Panc1 (cell line): ENCODE data around the gene MUC2. TPM values are rescaled to one million over a fixed set of nuclear protein-coding genes. Genes with fewer than 3 reads are reported as not detected.

Experiments
- ATAC-seq: fragments of 200-7000 bp; cut with Tn5 transposase; 2 replicates; pipeline ENCODE4 v1.9.1; 2020; ENCODE audit warnings: mild to moderate bottlenecking, moderate library complexity
- BruUV-seq: library from RNA; stranded (reverse); fragments of 400-500 nt; replicated peaks from 2 replicates; lab custom pipeline; 2021; lab: Mats Ljungman, UMichigan
- CTCF ChIA-PET: fragments of 300-600 bp; sonication (Branson Sonifier 250); formaldehyde crosslinking; loops from one replicate; lab custom pipeline; 2022; ENCODE audit warnings: antibody characterized with exemption; lab: Charles Lee
- POLR2A ChIA-PET: fragments of 300-600 bp; sonication (Branson Sonifier 250); formaldehyde crosslinking; loops from one replicate; lab custom pipeline; 2022; ENCODE audit warnings: antibody characterized with exemption; lab: Charles Lee
- DNase-seq: peaks from one replicate; pipeline ENCODE4 v3.0.0-alpha.2; 2010; ENCODE audit warnings: low read depth, low spot score
- H3K27ac ChIP-seq: 2 replicates; pipeline ENCODE4 v1.5.1; 2011; ENCODE audit warnings: mild to moderate bottlenecking, low read length, inconsistent platforms
- H3K27me3 ChIP-seq: fragments of 200-500 bp; sonication (Bioruptor generic); 2 replicates; pipeline ENCODE4 v1.6.0; 2014; ENCODE audit warnings: low read length, inconsistent platforms; ENCODE audit not compliant: control insufficient read depth, insufficient read depth
- H3K36me3 ChIP-seq: fragments of 200-500 bp; sonication (Bioruptor generic); 2 replicates; pipeline ENCODE4 v1.5.1; 2014; ENCODE audit warnings: inconsistent platforms, mild to moderate bottlenecking, low read length, moderate library complexity; ENCODE audit not compliant: control insufficient read depth, insufficient read depth
- H3K4me1 ChIP-seq: 2 replicates; pipeline ENCODE4 v1.5.1; 2011; ENCODE audit warnings: inconsistent platforms, mild to moderate bottlenecking, low read length, moderate library complexity; ENCODE audit not compliant: control insufficient read depth, insufficient read depth
- H3K4me3 ChIP-seq, 2 experiments: 2 replicates each; pipeline ENCODE4 v1.5.1; 2011 to 2012; ENCODE audit warnings: low read depth in 2 of 2, low read length in 2 of 2, mild to moderate bottlenecking in 2 of 2, inconsistent platforms in 1 of 2, moderate library complexity in 1 of 2
- H3K9me3 ChIP-seq: fragments of 200-500 bp; sonication (Bioruptor generic); 2 replicates; pipeline ENCODE4 v1.5.1; 2014; ENCODE audit warnings: low read depth, mild to moderate bottlenecking, inconsistent platforms, low read length, moderate library complexity; ENCODE audit not compliant: control insufficient read depth, insufficient read depth
- CTCF ChIP-seq: fragments of 450-650 bp; IDR thresholded peaks from 2 replicates; pipeline ENCODE4 v1.5.1; 2017; ENCODE audit warnings: mild to moderate bottlenecking
- POLR2AphosphoS5 ChIP-seq: IDR thresholded peaks from 2 replicates; pipeline ENCODE4 v1.6.1; 2012; ENCODE audit warnings: mild to moderate bottlenecking, low read depth, low read length, moderate library complexity
- REST ChIP-seq, 2 experiments: IDR thresholded peaks; 2 replicates each; pipeline ENCODE4 v1.6.1; 2011 to 2012; ENCODE audit warnings: low read depth in 2 of 2, control low read depth in 1 of 2, low read length in 1 of 2, mild to moderate bottlenecking in 1 of 2, moderate library complexity in 1 of 2; ENCODE audit not compliant: insufficient read depth in 1 of 2
- SIN3A ChIP-seq: IDR thresholded peaks from 2 replicates; pipeline ENCODE4 v1.6.1; 2012; ENCODE audit warnings: low read depth, mild to moderate bottlenecking, low read length, moderate library complexity, borderline replicate concordance; ENCODE audit not compliant: insufficient read depth
- TCF7L2 ChIP-seq: IDR thresholded peaks from 2 replicates; pipeline ENCODE4 v1.6.1; 2011; ENCODE audit warnings: mild to moderate bottlenecking, low read depth, low read length, inconsistent platforms
- in situ Hi-C: cut with HindIII; loops from 2 replicates; pipeline ENCODE4 v1.10.0; 2016; ENCODE audit warnings: low sequenced_read_pairs, low pct_unique_long_range_greater_than_20kb
- intact Hi-C: fragments of 100-400 bp; cut with micrococcal nuclease; formaldehyde crosslinking; loops from one replicate; pipeline ENCODE4 v1.10.0; 2022; ENCODE audit not compliant: unreplicated experiment
- total RNA-seq: library from RNA; stranded (reverse); gene quantifications from one replicate; pipeline ENCODE4 v1.2.1, GENCODE V29; 2021; ENCODE audit not compliant: unreplicated experiment

Gene MUC2
- total RNA-seq, 1 experiment from 2014 or later: 0.08 TPM

GRCh38 chr11:1102221-1102971 is 27.7 kb downstream of the MUC2 start:
- CTCF ChIA-PET: no interaction called here
- POLR2A ChIA-PET: no interaction called here
- Histone ChIP-seq H3K27me3 (no peaks in the 10 kb centered on the region), H3K4me1 (no peaks in the 10 kb centered on the region), H3K27ac (no peak overlapping the region), H3K36me3 (no peaks in the 10 kb centered on the region), H3K9me3 (no peaks in the 10 kb centered on the region), H3K4me3 (no peak overlapping the region)
- intact Hi-C loops: no loop called here
- in situ Hi-C loops: no loop called here
- DNase-seq (no peak), ATAC-seq (no peak)
- TF ChIP-seq TCF7L2: no peak
- TF ChIP-seq SIN3A: no peak
- TF ChIP-seq REST (IDR thresholded peaks at IDR 0.05; ENCODE audit: insufficient read depth in 1 of 2, low read depth in 2 of 2, low read length in 1 of 2): no peak
- TF ChIP-seq CTCF: no peak
- no peak for TF ChIP-seq POLR2AphosphoS5
- no TSS peak for BruUV-seq

GRCh38 chr11:1102996-1103395 is 28.3 kb downstream of the MUC2 start:
- BruUV-seq: no TSS peak
- H3K27me3 ChIP-seq: no peaks in the 10 kb centered on the region
- no peak for TF ChIP-seq REST (IDR thresholded peaks at IDR 0.05; ENCODE audit: insufficient read depth in 1 of 2, low read depth in 2 of 2, low read length in 1 of 2)
- CTCF ChIA-PET: no interaction called here
- no peaks in the 10 kb centered on the region for H3K4me1 ChIP-seq
- H3K27ac ChIP-seq: no peak overlapping the region
- intact Hi-C loops: no loop called here
- H3K4me3 ChIP-seq: no peak overlapping the region
- in situ Hi-C loops: no loop called here
- ATAC-seq (peak; percentile 8; the same call in 1 of the 2 replicates), DNase-seq (no peak)
- POLR2A ChIA-PET: no interaction called here
- H3K9me3 ChIP-seq: no peaks in the 10 kb centered on the region
- H3K36me3 ChIP-seq: no peaks in the 10 kb centered on the region
